Spleen (tissue), 7 donors: Measurements from ENCODE around the gene IFITM10.

Experiments used
- POLR2AphosphoS5 ChIP-seq, 3 donors: sonication (generic); formaldehyde crosslinking; IDR thresholded peaks; one replicate each; pipeline ENCODE4 v1.5.1; 2017; ENCODE audit warnings: antibody characterized with exemption in 3 of 3
- TF ChIP-seq, protein P1 (sequence below), 11 experiments: fragments of 200-600 bp in 7 of 11; fragments of 450-650 bp in 4 of 11; sonication (generic) in 4 of 11; IDR thresholded peaks in 8 of 11; conservative IDR thresholded peaks in 3 of 11; 1 replicate in 7 of 11; 2 replicates in 4 of 11; pipeline versions ENCODE4 v1.4.0 to v1.8.0; 2016 to 2021; ENCODE audit warnings: antibody characterized with exemption in 11 of 11, inconsistent platforms in 4 of 11, mild to moderate bottlenecking in 1 of 11
- donor health status: DM: no; HTN: no; CAD: no; lungs with moderate emphysema.
- donor health status: DM: no; HTN: no; CAD: no.
- donor health status: DM: no; HTN: no; CAD: no.

DNA sequence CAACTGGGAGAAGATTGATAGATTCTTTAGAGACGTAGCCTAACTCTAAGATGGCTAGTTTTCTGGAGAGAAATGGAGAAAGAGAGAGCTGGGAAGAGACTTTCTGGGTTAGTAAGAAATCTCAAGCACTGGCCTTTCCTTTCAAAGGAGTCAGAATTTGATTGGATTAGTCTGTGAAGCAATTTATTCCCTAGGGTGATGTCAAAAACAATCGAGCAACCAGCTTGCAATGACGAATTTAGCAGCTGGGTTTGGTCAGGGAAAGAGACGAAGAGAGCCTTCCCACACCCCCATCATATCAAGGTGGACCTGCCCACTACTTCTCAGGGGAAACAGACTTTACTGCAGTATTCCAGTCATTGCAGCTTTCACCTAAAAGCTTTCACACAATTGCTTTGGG, 42.6 kb downstream of the IFITM10 start:
- TF ChIP-seq, protein P1, sequence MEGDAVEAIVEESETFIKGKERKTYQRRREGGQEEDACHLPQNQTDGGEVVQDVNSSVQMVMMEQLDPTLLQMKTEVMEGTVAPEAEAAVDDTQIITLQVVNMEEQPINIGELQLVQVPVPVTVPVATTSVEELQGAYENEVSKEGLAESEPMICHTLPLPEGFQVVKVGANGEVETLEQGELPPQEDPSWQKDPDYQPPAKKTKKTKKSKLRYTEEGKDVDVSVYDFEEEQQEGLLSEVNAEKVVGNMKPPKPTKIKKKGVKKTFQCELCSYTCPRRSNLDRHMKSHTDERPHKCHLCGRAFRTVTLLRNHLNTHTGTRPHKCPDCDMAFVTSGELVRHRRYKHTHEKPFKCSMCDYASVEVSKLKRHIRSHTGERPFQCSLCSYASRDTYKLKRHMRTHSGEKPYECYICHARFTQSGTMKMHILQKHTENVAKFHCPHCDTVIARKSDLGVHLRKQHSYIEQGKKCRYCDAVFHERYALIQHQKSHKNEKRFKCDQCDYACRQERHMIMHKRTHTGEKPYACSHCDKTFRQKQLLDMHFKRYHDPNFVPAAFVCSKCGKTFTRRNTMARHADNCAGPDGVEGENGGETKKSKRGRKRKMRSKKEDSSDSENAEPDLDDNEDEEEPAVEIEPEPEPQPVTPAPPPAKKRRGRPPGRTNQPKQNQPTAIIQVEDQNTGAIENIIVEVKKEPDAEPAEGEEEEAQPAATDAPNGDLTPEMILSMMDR (IDR thresholded peaks at IDR 0.05 in 8 of 11, conservative IDR thresholded peaks at IDR 0.05 in 3 of 11), result no peak
- TF ChIP-seq POLR2AphosphoS5 (IDR thresholded peaks at IDR 0.05), result no peak
